Activated CD8-positive, alpha-beta memory T cell treated with anti-CD3 and anti-CD28 coated beads, Interleukin-2, amount 50 U/mL, for 24 hours (primary cell): Measurements from ENCODE around the gene PCBP3.

Source experiments
- DNase-seq: peaks from one replicate; pipeline ENCODE4 v3.0.0-alpha.2; 2020; ENCODE audit errors: extremely low read depth

PCBP3 gene

DNA sequence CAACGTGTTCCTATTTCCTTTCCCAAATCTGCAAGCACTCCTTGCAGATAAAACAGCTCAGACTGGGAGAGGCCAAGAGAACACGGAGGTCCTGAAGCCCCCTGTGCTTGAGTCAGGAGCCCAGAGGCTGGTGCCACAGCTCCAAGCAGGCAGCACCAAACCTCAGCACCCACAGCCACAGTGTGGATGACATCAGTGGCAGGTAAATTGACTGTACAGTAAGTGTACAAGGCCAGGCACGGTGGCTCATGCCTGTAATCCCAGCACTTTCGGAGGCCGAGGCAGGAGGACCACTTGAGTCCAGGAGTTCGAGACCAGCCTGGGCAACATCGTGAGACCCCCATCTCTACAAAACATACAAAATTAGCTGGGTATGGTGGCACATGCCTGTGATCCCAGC, 336.1 kb downstream of the PCBP3 start:
- no peak for DNase-seq

- DNase-seq, result no peak
Measured at GRCh38 chr21:45980271-45980670, 336.7 kb downstream of the PCBP3 start.

DNA sequence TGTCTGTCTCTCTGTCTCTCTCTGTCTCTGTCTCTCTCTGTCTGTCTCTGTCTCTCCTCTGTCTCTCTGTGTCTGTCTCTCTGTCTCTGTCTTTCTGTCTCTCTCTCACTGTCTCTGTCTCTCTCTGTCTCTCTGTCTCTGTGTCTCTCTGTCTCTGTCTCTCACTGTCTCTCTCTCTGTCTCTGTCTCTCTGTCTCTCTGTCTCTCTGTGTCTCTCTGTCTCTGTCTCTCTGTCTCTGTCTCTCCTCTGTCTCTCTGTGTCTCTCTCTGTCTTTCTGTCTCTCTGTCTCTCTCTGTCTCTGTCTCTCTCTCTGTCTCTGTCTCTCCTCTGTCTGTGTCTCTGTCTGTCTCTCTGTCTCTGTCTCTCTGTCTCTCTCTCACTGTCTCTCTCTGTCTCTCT, 337.2 kb downstream of the PCBP3 start:
- no peak for DNase-seq

GRCh38 chr21:45981151-45982091, 337.9 kb downstream of the PCBP3 start, which contains the start of gene COL6A1:
COL6A1 (plus strand) TSS chr21:45981770; CDS start chr21:45981851, 81 bp downstream.
- DNase-seq, result no peak

- DNase-seq, result no peak
Measured at GRCh38 chr21:45982092-45982757, 338.7 kb downstream of the PCBP3 start.

DNA sequence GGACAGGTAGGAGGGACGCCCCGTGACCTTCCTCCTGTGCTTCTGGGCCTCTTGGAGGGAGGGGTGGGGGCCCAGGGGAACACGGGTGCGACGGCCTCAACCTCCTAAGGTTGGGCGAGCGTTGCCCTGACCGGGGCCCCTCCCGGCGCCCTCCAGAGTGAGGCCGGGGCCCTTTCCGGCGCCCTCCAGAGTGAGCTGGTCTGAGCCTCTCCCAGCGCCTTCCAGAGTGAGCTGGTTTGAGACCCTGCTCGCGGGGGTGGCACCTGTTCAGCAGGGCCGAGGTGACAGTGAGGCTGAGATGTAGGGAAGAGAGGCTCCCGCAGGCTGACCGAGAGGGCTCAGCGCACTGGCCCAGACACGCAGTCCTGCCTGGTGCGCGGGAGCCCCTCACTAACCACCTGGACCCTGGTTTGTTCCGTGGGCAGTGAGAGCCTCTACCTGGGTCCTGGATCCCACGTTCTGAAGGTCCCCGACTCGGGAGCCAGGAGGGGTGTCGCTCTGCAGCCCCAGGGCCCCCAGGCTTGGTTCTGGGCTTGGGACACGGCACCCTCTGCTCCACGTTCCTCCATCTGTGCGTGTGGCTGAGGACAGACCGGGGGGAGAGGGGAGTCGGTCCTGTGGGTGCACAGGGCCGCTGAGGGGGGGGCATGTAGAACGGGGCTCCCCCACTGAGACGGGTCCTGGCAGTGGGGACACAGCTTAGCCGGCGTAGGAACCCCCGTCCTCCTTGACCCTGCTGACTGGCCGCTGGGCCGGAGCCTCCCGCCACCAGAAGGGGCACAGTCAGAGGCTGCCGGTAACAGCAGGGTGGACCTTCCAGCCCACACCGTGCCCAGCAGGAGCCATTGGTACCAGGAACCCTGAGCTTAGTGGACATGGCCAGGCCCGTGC, 339.5 kb downstream of the PCBP3 start:
- no peak for DNase-seq

GRCh38 chr21:45983649-45983965, 340.1 kb downstream of the PCBP3 start:
- no peak for DNase-seq

DNA sequence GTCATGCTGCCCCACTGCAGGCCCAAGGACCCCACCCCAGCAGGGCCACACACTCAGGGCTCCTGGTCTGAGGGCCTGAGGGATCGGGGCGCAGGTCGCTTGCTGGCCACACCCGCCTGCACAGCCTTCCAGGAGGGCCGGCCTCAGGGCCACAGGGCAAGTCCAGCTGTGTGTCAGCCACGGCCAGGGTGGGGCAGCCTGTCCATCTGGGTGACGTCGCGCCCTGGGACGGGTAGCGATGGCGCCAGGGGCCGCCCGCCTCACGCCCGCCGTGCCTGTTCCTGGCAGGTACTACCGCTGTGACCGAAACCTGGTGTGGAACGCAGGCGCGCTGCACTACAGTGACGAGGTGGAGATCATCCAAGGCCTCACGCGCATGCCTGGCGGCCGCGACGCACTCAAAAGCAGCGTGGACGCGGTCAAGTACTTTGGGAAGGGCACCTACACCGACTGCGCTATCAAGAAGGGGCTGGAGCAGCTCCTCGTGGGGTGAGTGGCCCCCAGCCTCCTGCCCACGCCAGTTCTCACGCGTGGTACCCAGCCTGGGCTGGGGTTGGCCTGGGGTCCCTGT, 340.5 kb downstream of the PCBP3 start:
- no peak for DNase-seq

DNA sequence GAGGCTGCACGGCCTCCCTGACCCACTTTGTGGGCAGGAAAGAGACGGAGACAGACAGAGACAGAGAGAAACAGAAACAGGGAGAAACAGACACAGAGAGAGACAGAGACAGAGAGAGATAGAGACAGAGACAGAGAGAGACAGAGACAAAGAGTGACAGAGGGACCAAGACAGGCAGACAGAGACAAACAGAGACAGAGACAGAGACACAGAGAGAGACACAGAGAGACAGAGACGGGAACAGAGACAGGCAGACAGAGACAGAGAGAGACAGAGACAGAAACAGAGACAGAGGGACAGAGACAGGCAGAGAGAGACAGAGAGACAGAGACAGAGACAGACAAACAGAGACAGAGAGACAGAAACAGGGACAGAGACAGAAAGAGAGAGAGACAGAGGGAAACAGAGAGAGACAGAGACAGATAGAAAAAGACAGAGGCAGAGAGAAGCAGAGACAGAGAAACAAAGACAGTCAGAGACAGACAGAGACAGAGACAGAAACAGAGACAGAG, 341.1 kb downstream of the PCBP3 start:
- no peak for DNase-seq

DNA sequence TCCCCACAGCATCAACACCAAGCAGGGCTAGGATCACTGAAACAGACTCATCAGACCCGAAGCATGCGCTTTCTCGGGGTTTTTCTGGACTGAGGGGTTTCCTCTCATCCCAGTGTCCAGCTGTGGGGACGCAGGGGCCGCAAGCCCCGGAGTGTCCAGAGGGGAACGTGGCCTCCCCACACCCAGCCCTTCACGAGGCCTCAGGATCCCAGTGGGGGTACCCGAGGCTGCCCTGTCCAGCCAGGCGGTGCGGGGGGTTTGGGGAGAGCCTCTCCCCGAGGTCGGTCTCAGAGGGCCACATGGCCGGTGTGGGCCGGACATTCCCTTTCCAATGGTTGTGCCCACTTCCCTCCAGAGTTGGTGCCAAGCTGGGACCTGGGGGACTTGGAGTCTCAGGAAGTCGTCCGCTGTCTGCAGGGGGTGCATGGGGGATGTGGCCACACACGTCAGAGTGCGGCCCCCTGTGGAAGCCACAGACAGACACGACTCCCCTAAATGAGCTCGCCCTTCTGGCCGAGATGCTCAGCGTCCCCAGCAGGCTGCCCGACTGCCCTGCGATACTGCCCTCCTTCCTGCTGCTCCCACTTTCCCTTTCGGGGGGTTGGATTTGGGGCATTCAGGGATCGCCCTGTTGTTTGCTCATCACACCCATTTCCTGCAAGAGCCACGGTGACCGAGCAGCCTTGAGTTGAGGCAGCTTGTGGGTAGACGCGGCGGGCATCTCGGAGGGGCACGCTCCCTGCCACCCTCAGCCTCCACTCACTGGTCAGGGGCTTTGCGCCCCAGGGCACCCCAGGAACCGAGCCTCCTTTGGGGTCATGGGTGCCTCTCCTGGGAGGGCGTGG, 342.2 kb downstream of the PCBP3 start:
- no peak for DNase-seq

DNA sequence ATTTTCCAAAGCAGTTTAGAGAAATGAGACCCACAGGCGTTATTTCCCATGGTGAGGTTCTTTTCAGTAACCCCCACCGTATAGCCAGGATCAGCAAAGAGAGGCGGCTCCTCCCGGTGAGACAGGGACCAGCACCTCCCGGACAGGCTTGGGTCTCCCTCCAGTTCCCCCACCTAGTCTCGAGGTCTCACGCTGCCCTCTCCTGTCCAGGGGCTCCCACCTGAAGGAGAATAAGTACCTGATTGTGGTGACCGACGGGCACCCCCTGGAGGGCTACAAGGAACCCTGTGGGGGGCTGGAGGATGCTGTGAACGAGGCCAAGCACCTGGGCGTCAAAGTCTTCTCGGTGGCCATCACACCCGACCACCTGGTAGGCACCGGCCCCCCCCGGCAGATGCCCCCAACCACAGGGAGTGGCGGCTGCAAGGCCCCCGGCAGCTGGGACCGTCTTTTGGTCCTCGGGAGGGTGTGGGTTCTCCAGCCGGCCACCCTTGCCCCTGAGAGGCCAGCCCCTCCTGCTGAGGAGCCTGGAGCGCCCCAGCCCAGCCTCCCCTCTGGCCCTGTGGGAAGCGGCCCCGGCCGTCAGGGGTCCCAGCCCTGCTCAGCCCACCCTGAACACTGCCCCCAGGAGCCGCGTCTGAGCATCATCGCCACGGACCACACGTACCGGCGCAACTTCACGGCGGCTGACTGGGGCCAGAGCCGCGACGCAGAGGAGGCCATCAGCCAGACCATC, 343.0 kb downstream of the PCBP3 start:
- no peak for DNase-seq

DNA sequence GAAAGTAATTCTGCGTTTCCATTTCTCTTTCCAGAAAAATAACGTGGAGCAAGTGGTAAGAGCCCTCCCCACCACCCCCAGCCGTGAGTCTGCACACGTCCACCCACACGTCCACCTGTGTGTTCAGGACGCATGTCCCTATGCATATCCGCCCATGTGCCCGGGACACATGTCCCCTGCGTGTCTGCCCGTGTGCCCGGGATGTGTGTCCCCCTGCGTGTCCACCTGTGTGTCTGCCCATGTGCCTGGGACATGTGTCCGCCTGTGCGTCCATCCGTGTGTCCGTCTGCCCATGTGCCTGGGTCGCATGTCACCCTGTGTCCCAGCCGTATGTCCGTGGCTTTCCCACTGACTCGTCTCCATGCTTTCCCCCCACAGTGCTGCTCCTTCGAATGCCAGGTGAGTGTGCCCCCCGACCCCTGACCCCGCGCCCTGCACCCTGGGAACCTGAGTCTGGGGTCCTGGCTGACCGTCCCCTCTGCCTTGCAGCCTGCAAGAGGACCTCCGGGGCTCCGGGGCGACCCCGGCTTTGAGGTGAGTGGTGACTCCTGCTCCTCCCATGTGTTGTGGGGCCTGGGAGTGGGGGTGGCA, 343.7 kb downstream of the PCBP3 start:
- DNase-seq, result no peak

- DNase-seq, result no peak
Measured at GRCh38 chr21:45988366-45989347, 345.1 kb downstream of the PCBP3 start.

DNA sequence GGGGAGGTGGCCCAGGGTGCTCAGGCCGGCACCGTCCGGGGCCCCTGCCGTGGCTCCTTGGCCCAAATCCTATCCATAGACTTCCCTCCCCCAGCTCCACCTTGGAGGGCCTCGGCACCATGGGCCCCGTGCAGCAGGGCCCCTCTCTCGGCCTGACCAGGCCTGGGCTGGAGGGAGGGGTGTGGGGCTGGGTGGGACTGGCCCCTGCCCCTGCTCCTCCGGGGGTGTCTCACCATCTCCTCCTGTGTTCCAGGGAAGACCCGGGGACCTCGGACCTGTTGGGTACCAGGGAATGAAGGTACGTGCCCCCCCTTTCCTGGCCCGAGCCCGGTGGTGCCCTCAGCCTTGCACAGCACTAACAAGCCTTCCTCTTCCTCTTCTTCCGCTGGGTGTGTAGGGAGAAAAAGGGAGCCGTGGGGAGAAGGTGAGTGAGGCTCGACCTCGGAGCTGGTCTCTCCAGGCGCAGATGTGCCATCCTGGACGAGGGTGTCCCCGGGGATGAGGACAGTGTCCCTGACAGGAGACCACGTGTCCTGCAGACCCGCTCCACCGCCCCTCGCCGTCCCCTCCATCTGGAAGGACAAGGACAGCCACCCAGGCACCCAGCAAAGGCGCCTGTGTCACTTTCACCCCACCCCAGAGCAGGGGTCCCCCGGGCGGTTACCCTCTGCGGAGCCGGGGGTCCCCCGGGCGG, 346.0 kb downstream of the PCBP3 start:
- DNase-seq, result no peak

DNA sequence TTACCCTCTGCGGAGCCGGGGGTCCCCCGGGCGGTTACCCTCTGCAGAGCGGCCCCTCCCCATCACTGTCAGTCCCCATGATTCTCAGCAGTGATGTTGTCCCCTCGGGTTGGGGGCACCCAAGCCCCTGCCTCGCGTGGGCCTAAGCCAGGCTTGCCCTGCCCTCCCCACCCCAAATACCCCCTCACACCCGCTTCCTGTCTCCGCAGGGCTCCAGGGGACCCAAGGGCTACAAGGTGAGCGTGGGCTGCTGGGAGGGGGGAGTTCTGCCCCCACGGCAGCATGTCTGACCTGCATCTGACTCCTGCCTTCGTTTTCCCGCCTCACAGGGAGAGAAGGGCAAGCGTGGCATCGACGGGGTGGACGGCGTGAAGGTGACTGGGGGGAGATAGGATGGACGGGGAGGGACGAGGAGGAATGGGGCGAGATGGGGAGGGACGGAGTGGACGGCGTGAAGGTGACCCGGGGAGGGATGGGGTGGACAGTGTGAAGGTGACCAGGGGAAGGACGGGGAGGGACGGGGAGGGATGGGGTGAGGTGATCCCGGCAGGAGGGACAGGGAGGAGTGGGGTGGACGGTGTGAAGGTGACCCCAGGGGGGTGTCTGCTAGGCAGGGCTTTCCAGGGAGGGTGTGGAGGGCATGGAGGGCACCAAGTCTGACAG, 346.7 kb downstream of the PCBP3 start:
- DNase-seq, result no peak

- DNase-seq, result no peak
Measured at GRCh38 chr21:45990741-45991605, 347.4 kb downstream of the PCBP3 start.
